ENCODE data around the gene UTP4. TPM values are rescaled to one million over a fixed set of nuclear protein-coding genes. Genes with fewer than 3 reads are reported as not detected.
"Not testable (repeated sequence)": the region's sequence is repeated elsewhere in the genome, so short reads cannot be mapped to it uniquely, and the experiment has no call there.

The UTP4 gene
- total RNA-seq, 1 donor from 2014 or later: 37.5 TPM

- no peak for DNase-seq (ENCODE audit: low read depth)
Measured at GRCh38 chr16:69131167-69131838, 1.1 kb upstream of the UTP4 start.

- peak; percentile 44 for DNase-seq (ENCODE audit: low read depth)
Measured at GRCh38 chr16:69131839-69132423, 518 bp upstream of the UTP4 start.

- DNase-seq (ENCODE audit: low read depth): no peak
Measured at GRCh38 chr16:69133373-69133954, 1.0 kb downstream of the UTP4 start.

GRCh38 chr16:69138608-69139007 lies 6.2 kb downstream of the UTP4 start:
- DNase-seq (ENCODE audit: low read depth): no peak

GRCh38 chr16:69139464-69139863 lies 7.0 kb downstream of the UTP4 start:
- DNase-seq (ENCODE audit: low read depth): not testable (repeated sequence)

GRCh38 chr16:69141014-69141413 lies 8.6 kb downstream of the UTP4 start:
- DNase-seq (ENCODE audit: low read depth): no peak

- peak; percentile 88 for DNase-seq (ENCODE audit: low read depth)
Measured at GRCh38 chr16:69141936-69142335, 9.5 kb downstream of the UTP4 start.

- DNase-seq (ENCODE audit: low read depth): peak; percentile 59
Measured at GRCh38 chr16:69143116-69143515, 10.7 kb downstream of the UTP4 start.

GRCh38 chr16:69145658-69146057 lies 13.2 kb downstream of the UTP4 start:
- no peak for DNase-seq (ENCODE audit: low read depth)

GRCh38 chr16:69149621-69150020 lies 17.2 kb downstream of the UTP4 start:
- DNase-seq (ENCODE audit: low read depth): not testable (repeated sequence)

GRCh38 chr16:69150146-69150865 lies 17.9 kb downstream of the UTP4 start:
- DNase-seq (ENCODE audit: low read depth): peak; percentile 67

- no peak for DNase-seq (ENCODE audit: low read depth)
Measured at GRCh38 chr16:69157196-69157595, 24.7 kb downstream of the UTP4 start.

- no peak for DNase-seq (ENCODE audit: low read depth)
Measured at GRCh38 chr16:69160192-69160591, 27.7 kb downstream of the UTP4 start.

- no peak for DNase-seq (ENCODE audit: low read depth)
Measured at GRCh38 chr16:69165584-69165983, 33.1 kb downstream of the UTP4 start.

GRCh38 chr16:69166221-69166833 lies 33.9 kb downstream of the UTP4 start:
- no peak for DNase-seq (ENCODE audit: low read depth)

- DNase-seq (ENCODE audit: low read depth): peak; percentile 74
Measured at GRCh38 chr16:69166946-69167930, 34.8 kb downstream of the UTP4 start.

GRCh38 chr16:69169051-69169450 lies 36.6 kb downstream of the UTP4 start:
- DNase-seq (ENCODE audit: low read depth): no peak

- no peak for DNase-seq (ENCODE audit: low read depth)
Measured at GRCh38 chr16:69169607-69170352, 37.3 kb downstream of the UTP4 start.

GRCh38 chr16:69171325-69172084 lies 39.1 kb downstream of the UTP4 start:
- peak; percentile 95 for DNase-seq (ENCODE audit: low read depth)

Data from renal cortical epithelial cell (primary cell).